ENCODE measurements around the gene CHST3. TPM values are rescaled to one million over a fixed set of nuclear protein-coding genes. Genes with fewer than 3 reads are reported as not detected.

Gene CHST3
- polyA plus RNA-seq, 2 of the 4 experiments (the other 2 are of a cell fraction) = 12.8 to 23.1 TPM

- no peak for TF ChIP-seq PHF8 (IDR thresholded peaks at IDR 0.05; ENCODE audit: borderline replicate concordance, low read depth)
Measured at GRCh38 chr10:72012796-72013195, 48.6 kb downstream of the CHST3 start (continued).

GRCh38 chr10:72013202-72013945 is 49.2 kb downstream of the CHST3 start:
- Histone ChIP-seq H3K9me3 (no peaks in the 10 kb centered on the region), H3K27ac (no peak overlapping the region), H3K4me3 (no peak overlapping the region), H3K4me1 (peaks cover 8% of the 10 kb centered on the region; the same call in 1 of the 3 replicates), H3K4me2 (no peak overlapping the region)
- no peak for TF ChIP-seq NFE2L2 (conservative IDR thresholded peaks at IDR 0.05; ENCODE audit: low read length)
- TF ChIP-seq TFCP2L1 (CRISPR knock-in tag; IDR thresholded peaks at IDR 0.05) = no peak
- TF ChIP-seq EHF (CRISPR knock-in tag; IDR thresholded peaks at IDR 0.05) = no peak
- TF ChIP-seq, protein P1, sequence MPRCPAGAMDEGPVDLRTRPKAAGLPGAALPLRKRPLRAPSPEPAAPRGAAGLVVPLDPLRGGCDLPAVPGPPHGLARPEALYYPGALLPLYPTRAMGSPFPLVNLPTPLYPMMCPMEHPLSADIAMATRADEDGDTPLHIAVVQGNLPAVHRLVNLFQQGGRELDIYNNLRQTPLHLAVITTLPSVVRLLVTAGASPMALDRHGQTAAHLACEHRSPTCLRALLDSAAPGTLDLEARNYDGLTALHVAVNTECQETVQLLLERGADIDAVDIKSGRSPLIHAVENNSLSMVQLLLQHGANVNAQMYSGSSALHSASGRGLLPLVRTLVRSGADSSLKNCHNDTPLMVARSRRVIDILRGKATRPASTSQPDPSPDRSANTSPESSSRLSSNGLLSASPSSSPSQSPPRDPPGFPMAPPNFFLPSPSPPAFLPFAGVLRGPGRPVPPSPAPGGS (IDR thresholded peaks at IDR 0.05) = no peak
- TF ChIP-seq, protein P2, sequence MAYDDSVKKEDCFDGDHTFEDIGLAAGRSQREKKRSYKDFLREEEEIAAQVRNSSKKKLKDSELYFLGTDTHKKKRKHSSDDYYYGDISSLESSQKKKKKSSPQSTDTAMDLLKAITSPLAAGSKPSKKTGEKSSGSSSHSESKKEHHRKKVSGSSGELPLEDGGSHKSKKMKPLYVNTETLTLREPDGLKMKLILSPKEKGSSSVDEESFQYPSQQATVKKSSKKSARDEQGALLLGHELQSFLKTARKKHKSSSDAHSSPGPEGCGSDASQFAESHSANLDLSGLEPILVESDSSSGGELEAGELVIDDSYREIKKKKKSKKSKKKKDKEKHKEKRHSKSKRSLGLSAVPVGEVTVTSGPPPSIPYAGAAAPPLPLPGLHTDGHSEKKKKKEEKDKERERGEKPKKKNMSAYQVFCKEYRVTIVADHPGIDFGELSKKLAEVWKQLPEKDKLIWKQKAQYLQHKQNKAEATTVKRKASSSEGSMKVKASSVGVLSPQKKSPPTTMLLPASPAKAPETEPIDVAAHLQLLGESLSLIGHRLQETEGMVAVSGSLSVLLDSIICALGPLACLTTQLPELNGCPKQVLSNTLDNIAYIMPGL (CRISPR knock-in tag; IDR thresholded peaks at IDR 0.05; ENCODE audit: borderline replicate concordance) = no peak
- no peak for TF ChIP-seq RNF2 (IDR thresholded peaks at IDR 0.05; ENCODE audit: borderline replicate concordance, low read depth)
- TF ChIP-seq FOSB (CRISPR knock-in tag; IDR thresholded peaks at IDR 0.05) = no peak
- TF ChIP-seq TP53 (CRISPR knock-in tag; IDR thresholded peaks at IDR 0.05) = no peak
- no peak for TF ChIP-seq EP300 (IDR thresholded peaks at IDR 0.05)
- no peak for TF ChIP-seq RCOR1 (IDR thresholded peaks at IDR 0.05; ENCODE audit: low read depth, low read length)
- TF ChIP-seq GATA3 (IDR thresholded peaks at IDR 0.05; ENCODE audit: borderline replicate concordance) = no peak
- ATAC-seq (no peak), FAIRE-seq (no peak), DNase-seq (ENCODE audit: low read depth in 1 of 2, low spot score in 1 of 2) (no peak)
- ChIA-PET POLR2A (no interaction called here), CTCF (interaction anchor here (1.0 to 2.2 kb wide), 7 partner anchors 35 to 117 kb away, joined by 3 to 13 read pairs (median 5); no protein-coding TSS in a partner anchor)
- 92% methylated on average over 13 of the region's 13 CpGs for WGBS (ENCODE audit: missing lambda C conversion rate)

DNA sequence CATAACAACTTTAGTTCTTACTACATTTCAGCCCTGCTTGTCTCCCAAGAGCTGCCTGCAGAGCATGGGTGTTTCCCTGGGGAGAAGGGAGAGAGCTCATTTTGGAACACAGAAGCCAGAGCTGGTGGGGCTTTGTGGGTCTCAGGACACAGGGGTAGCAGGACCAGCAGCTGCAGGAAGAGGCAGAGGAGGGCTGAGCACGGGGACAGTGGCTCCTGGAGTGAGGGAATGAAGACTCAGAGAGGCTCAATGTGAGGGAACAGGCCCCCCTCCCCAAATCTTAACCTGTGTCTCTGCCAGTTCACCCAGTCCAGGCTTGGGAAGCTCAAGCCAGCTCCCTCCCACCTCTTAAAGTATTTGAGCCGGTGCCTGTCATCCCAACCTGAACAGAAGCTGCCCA is 50.0 kb downstream of the CHST3 start:
- no peaks in the 10 kb centered on the region for H3K9me3 ChIP-seq
- no peak; a peak in 1 of 6 replicates for ATAC-seq
- WGBS (ENCODE audit: missing lambda C conversion rate) = 75% methylated on average over 2 of the region's 2 CpGs
- DNase-seq (ENCODE audit: low read depth in 1 of 2, low spot score in 1 of 2) = no peak
- no peak overlapping the region for H3K4me2 ChIP-seq
- H3K27ac ChIP-seq = no peak overlapping the region
- no peak for FAIRE-seq
- no peak overlapping the region for H3K4me3 ChIP-seq
- ChIA-PET CTCF (interaction anchor here (1.1 to 2.2 kb wide), 7 partner anchors 11 to 317 kb away, joined by 3 to 13 read pairs (median 5); no protein-coding TSS in a partner anchor), POLR2A (no interaction called here)
- no peak for TF ChIP-seq ZC3H11A (IDR thresholded peaks at IDR 0.05)
- TF ChIP-seq CHD4 (IDR thresholded peaks at IDR 0.05; ENCODE audit: borderline replicate concordance) = no peak
- TF ChIP-seq CEBPB (IDR thresholded peaks at IDR 0.05) = no peak
- TF ChIP-seq, protein P3, sequence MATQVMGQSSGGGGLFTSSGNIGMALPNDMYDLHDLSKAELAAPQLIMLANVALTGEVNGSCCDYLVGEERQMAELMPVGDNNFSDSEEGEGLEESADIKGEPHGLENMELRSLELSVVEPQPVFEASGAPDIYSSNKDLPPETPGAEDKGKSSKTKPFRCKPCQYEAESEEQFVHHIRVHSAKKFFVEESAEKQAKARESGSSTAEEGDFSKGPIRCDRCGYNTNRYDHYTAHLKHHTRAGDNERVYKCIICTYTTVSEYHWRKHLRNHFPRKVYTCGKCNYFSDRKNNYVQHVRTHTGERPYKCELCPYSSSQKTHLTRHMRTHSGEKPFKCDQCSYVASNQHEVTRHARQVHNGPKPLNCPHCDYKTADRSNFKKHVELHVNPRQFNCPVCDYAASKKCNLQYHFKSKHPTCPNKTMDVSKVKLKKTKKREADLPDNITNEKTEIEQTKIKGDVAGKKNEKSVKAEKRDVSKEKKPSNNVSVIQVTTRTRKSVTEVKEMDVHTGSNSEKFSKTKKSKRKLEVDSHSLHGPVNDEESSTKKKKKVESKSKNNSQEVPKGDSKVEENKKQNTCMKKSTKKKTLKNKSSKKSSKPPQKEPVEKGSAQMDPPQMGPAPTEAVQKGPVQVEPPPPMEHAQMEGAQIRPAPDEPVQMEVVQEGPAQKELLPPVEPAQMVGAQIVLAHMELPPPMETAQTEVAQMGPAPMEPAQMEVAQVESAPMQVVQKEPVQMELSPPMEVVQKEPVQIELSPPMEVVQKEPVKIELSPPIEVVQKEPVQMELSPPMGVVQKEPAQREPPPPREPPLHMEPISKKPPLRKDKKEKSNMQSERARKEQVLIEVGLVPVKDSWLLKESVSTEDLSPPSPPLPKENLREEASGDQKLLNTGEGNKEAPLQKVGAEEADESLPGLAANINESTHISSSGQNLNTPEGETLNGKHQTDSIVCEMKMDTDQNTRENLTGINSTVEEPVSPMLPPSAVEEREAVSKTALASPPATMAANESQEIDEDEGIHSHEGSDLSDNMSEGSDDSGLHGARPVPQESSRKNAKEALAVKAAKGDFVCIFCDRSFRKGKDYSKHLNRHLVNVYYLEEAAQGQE (IDR thresholded peaks at IDR 0.05) = no peak
- TF ChIP-seq, protein P4, sequence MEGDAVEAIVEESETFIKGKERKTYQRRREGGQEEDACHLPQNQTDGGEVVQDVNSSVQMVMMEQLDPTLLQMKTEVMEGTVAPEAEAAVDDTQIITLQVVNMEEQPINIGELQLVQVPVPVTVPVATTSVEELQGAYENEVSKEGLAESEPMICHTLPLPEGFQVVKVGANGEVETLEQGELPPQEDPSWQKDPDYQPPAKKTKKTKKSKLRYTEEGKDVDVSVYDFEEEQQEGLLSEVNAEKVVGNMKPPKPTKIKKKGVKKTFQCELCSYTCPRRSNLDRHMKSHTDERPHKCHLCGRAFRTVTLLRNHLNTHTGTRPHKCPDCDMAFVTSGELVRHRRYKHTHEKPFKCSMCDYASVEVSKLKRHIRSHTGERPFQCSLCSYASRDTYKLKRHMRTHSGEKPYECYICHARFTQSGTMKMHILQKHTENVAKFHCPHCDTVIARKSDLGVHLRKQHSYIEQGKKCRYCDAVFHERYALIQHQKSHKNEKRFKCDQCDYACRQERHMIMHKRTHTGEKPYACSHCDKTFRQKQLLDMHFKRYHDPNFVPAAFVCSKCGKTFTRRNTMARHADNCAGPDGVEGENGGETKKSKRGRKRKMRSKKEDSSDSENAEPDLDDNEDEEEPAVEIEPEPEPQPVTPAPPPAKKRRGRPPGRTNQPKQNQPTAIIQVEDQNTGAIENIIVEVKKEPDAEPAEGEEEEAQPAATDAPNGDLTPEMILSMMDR (IDR thresholded peaks at IDR 0.05) = no peak
- no peak for TF ChIP-seq FOSL2 (IDR thresholded peaks at IDR 0.05)
- no peak for TF ChIP-seq FOSL2 (CRISPR knock-in tag; IDR thresholded peaks at IDR 0.05)
- TF ChIP-seq FOSB (CRISPR knock-in tag; IDR thresholded peaks at IDR 0.05) = 0 out of 2 replicates have a peak, but pooled peaks have one; percentile 28
- no peak for TF ChIP-seq RAD21 (conservative IDR thresholded peaks at IDR 0.05 in 1 of 2, IDR thresholded peaks at IDR 0.05 in 1 of 2)
- 0 out of 3 replicates have a peak, but pooled peaks cover 4% of the 10 kb centered on the region for H3K4me1 ChIP-seq

All from A549 (cell line).